Activated B cell treated with CpG ODN at 0.5 μM for 24 hours (primary cell): ENCODE results near the gene IL22RA1. TPM values are rescaled to one million over a fixed set of nuclear protein-coding genes. Genes with fewer than 3 reads are reported as not detected.
A peak's percentile ranks its signal among the peaks of the same experiment; 100 is the strongest.

Experiments
- ATAC-seq: fragments of 200-7000 bp; cut with Tn5 transposase; one replicate; pipeline ENCODE4 v1.10.0; 2021; ENCODE audit warnings: low read depth, mild to moderate bottlenecking, moderate library complexity
- CTCF ChIA-PET: fragments of 350-600 bp; sonication (Branson Sonifier 250); formaldehyde crosslinking; loops from one replicate; lab custom pipeline; 2021; ENCODE audit warnings: antibody characterized with exemption; lab: Charles Lee
- POLR2A ChIA-PET: fragments of 350-600 bp; sonication (Branson Sonifier 250); formaldehyde crosslinking; loops from one replicate; lab custom pipeline; 2021; ENCODE audit warnings: antibody characterized with exemption; lab: Charles Lee
- DNase-seq: peaks from one replicate; pipeline ENCODE4 v3.0.0; 2022
- H3K27ac Mint-ChIP-seq: one replicate; pipeline ENCODE4 v1.8.0; 2020; ENCODE audit warnings: mixed read lengths
- H3K27me3 Mint-ChIP-seq: one replicate; pipeline ENCODE4 v1.8.0; 2021; ENCODE audit warnings: mixed read lengths
- H3K36me3 Mint-ChIP-seq: one replicate; pipeline ENCODE4 v1.8.0; 2021; ENCODE audit warnings: low read depth, mixed read lengths
- H3K4me1 Mint-ChIP-seq: one replicate; pipeline ENCODE4 v1.8.0; 2021; ENCODE audit warnings: mixed read lengths
- H3K4me3 Mint-ChIP-seq: one replicate; pipeline ENCODE4 v1.8.0; 2020; ENCODE audit warnings: mild to moderate bottlenecking, mixed read lengths
- H3K9me3 Mint-ChIP-seq: one replicate; pipeline ENCODE4 v1.8.0; 2020; ENCODE audit warnings: mixed read lengths
- intact Hi-C: fragments of 100-400 bp; cut with micrococcal nuclease; formaldehyde crosslinking; loops from one replicate; pipeline ENCODE4 v1.15.1; 2024
- total RNA-seq: library from RNA; stranded (reverse); gene quantifications from 2 replicates; pipeline ENCODE4 v1.2.3, GENCODE V29; 2022
- TF ChIP-seq, protein P1 (sequence below): fragments of 200-600 bp; IDR thresholded peaks from one replicate; pipeline ENCODE4 v1.8.0; 2022; ENCODE audit warnings: antibody characterized with exemption, mild to moderate bottlenecking

IL22RA1 gene
- total RNA-seq, 1 donor from 2014 or later, result 0.09 TPM

DNA sequence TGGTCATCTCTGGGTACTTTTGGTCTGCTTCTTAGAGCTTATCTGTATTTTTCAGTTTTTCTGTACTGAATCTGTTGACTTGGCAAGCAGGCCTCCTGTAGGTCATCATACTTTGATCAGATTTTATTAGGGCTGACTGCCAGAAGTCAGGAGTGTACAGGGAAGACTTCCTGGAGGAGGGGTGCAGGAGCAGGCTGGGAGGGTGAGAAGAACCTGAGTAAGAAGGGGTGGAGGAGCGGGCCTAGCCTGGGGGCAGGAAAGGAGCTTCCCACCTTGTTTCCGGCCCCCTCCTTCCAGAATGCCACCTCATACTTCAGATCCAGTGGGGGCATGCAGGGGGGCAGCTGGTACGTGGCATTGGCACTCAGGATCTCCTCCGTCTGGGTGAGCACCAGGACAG lies 18.3 kb upstream of the IL22RA1 start:
- H3K4me1 Mint-ChIP-seq, result peaks cover under 1% of the 10 kb centered on the region
- no peak overlapping the region for H3K4me3 Mint-ChIP-seq
- H3K36me3 Mint-ChIP-seq, result peaks cover 93% of the 10 kb centered on the region
- intact Hi-C loops, result no loop called here
- no peaks in the 10 kb centered on the region for H3K9me3 Mint-ChIP-seq
- no peaks in the 10 kb centered on the region for H3K27me3 Mint-ChIP-seq
- POLR2A ChIA-PET, result interaction anchor here (1.0 kb wide), 1 partner anchor 11 kb away, joined by 3 read pairs; no protein-coding TSS in a partner anchor
- DNase-seq (no peak), ATAC-seq (no peak)
- CTCF ChIA-PET, result no interaction called here
- TF ChIP-seq, protein P1, sequence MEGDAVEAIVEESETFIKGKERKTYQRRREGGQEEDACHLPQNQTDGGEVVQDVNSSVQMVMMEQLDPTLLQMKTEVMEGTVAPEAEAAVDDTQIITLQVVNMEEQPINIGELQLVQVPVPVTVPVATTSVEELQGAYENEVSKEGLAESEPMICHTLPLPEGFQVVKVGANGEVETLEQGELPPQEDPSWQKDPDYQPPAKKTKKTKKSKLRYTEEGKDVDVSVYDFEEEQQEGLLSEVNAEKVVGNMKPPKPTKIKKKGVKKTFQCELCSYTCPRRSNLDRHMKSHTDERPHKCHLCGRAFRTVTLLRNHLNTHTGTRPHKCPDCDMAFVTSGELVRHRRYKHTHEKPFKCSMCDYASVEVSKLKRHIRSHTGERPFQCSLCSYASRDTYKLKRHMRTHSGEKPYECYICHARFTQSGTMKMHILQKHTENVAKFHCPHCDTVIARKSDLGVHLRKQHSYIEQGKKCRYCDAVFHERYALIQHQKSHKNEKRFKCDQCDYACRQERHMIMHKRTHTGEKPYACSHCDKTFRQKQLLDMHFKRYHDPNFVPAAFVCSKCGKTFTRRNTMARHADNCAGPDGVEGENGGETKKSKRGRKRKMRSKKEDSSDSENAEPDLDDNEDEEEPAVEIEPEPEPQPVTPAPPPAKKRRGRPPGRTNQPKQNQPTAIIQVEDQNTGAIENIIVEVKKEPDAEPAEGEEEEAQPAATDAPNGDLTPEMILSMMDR, result no peak
- H3K27ac Mint-ChIP-seq, result no peak overlapping the region

DNA sequence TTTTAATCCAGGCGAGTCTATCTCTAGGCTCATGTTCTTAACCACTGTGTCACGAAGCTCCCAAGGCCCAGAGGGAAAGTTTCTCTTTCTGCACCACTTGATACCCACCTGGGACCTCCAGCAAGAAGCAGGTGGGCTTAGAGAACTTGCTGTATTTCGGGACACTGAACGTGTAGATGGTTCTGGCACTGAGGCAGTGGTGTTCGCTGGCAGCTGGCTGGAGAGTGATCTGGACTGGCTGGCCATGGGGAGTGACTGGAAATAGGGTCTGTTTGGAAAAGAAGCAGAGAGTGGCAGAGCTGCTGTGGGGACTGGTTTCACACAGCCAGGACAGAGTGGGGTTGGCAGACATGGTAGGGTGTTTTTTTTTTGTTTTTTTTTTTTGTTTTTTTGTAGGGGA lies 16.4 kb upstream of the IL22RA1 start:
- intact Hi-C loops, result no loop called here
- CTCF ChIA-PET, result interaction anchor here (1.9 kb wide), 1 partner anchor 232 kb away, joined by 8 read pairs; no protein-coding TSS in a partner anchor
- POLR2A ChIA-PET, result no interaction called here
- no peaks in the 10 kb centered on the region for H3K9me3 Mint-ChIP-seq
- H3K4me3 Mint-ChIP-seq, result no peak overlapping the region
- peaks cover 14% of the 10 kb centered on the region for H3K4me1 Mint-ChIP-seq
- H3K27me3 Mint-ChIP-seq, result no peaks in the 10 kb centered on the region
- DNase-seq, result no peak
- no peak for ATAC-seq
- TF ChIP-seq, protein P1, result no peak
- H3K27ac Mint-ChIP-seq, result peak overlapping the region; percentile 44
- peaks cover 87% of the 10 kb centered on the region for H3K36me3 Mint-ChIP-seq

- H3K4me1 Mint-ChIP-seq, result peaks cover 14% of the 10 kb centered on the region
- no peak for ATAC-seq
- TF ChIP-seq, protein P1, result no peak
- no peak overlapping the region for H3K27ac Mint-ChIP-seq
- H3K27me3 Mint-ChIP-seq, result no peaks in the 10 kb centered on the region
- no peaks in the 10 kb centered on the region for H3K9me3 Mint-ChIP-seq
- H3K36me3 Mint-ChIP-seq, result peaks cover 74% of the 10 kb centered on the region
- no peak for DNase-seq
- ChIA-PET POLR2A (no interaction called here), CTCF (interaction anchor here (1.9 kb wide), 1 partner anchor 234 kb away, joined by 8 read pairs; no protein-coding TSS in a partner anchor)
- intact Hi-C loops, result no loop called here
- no peak overlapping the region for H3K4me3 Mint-ChIP-seq
Measured at GRCh38 chr1:24157918-24158481, 15.1 kb upstream of the IL22RA1 start.

DNA sequence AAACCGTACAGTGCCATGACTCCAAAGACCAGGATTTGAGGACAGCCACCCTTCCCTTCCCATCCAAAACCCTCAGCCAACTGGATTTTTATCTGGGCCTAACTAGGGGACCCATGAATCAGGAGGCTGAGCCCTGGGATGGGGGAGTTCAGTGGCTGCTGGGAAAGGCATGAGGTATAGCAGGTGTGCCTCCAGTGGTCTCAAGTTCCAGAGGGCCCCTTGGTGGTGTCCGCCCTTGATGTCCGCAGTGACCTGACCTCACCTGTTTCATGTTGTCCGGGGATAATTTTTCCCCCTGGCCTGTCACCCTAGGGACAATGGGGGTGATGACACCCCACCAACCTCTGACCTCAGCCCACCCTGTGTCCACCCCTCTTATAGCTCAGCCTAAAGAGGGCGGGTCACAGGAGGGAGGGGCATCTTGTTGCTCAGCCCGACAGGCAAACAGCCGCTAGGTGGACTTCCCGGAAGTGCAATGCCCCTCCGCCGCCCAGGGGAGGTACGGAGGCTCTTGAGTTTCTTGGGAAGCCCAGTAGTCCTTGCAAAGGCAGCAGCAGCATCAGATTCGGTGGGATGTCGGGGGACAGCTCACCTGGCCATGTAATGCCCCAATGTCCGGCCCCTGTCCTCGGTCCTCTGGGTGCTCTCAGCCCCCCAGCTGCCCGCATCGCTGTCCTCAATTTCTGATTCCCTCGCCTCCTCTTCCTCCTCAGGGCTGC lies 13.8 kb upstream of the IL22RA1 start:
- ChIA-PET CTCF (interaction anchor here (9.6 kb wide), 1 partner anchor 236 kb away, joined by 243 read pairs; no protein-coding TSS in a partner anchor), POLR2A (interaction anchor here (2.1 to 7.3 kb wide), 2 partner anchors 32 to 235 kb away, joined by 4 to 96 read pairs; partner anchors contain the start of gene IFNLR1)
- Mint-ChIP-seq H3K9me3 (no peaks in the 10 kb centered on the region), H3K36me3 (peaks cover 64% of the 10 kb centered on the region), H3K4me3 (no peak overlapping the region), H3K27me3 (no peaks in the 10 kb centered on the region), H3K27ac (no peak overlapping the region), H3K4me1 (peaks cover 14% of the 10 kb centered on the region)
- intact Hi-C loops, result no loop called here
- ATAC-seq, result no peak
- no peak for DNase-seq
- TF ChIP-seq, protein P1, result no peak
